GM12878 (cell line): ENCODE results near the gene C19orf33. TPM values are rescaled to one million over a fixed set of nuclear protein-coding genes. Genes with fewer than 3 reads are reported as not detected.

Experiments
- ATAC-seq: fragments of 200-7000 bp; cut with Tn5 transposase; 3 replicates; pipeline ENCODE4 v1.9.1; 2020; ENCODE audit warnings: mild to moderate bottlenecking, moderate library complexity
- BruUV-seq: library from RNA; stranded (reverse); fragments of 400-500 nt; replicated peaks from 2 replicates; lab custom pipeline; 2021; lab: Mats Ljungman, UMichigan
- CTCF ChIA-PET: fragments of 300-600 bp; sonication (Branson Sonifier 250); formaldehyde crosslinking; extraction: SDS; loops from one replicate; lab custom pipeline; 2021; ENCODE audit warnings: inconsistent platforms; lab: Yijun Ruan, JAX
- POLR2A ChIA-PET: fragments of 350-600 bp; formaldehyde crosslinking; extraction: SDS; loops from one replicate; lab custom pipeline; 2021; ENCODE audit warnings: inconsistent platforms; lab: Charles Lee
- RAD21 ChIA-PET: fragments of 300-600 bp; sonication (Branson Sonifier 250); formaldehyde crosslinking; loops from one replicate; lab custom pipeline; 2023; ENCODE audit warnings: antibody characterized with exemption; ENCODE audit not compliant: unreplicated experiment; lab: Charles Lee
- SMC1A ChIA-PET: fragments of 300-600 bp; sonication (Branson Sonifier 250); formaldehyde crosslinking; loops from one replicate; lab custom pipeline; 2023; ENCODE audit not compliant: unreplicated experiment, uncharacterized antibody; lab: Charles Lee
- DNase-seq: peaks from one replicate; pipeline ENCODE4 v3.0.0-alpha.2; 2011; ENCODE audit warnings: low read depth, low spot score
- FAIRE-seq: peaks from 3 replicates; lab custom pipeline; 2011; peaks lifted over from hg19 to GRCh38; lab: Jason Lieb, UNC
- H2AFZ ChIP-seq: 2 replicates; pipeline ENCODE4 v1.6.0; 2011; ENCODE audit warnings: low read depth, low read length, control low read depth; ENCODE audit not compliant: control insufficient read depth
- H3K27ac ChIP-seq: 2 replicates; pipeline ENCODE4 v1.5.1; 2011; ENCODE audit warnings: control low read depth; ENCODE audit not compliant: control insufficient read depth, insufficient read depth
- H3K27me3 ChIP-seq, 2 experiments: replicated peaks in 1 of 2; 2 replicates each; pipeline versions ENCODE4 v1.6.0 to v1.6.1; 2011; ENCODE audit warnings: low read length in 1 of 2; ENCODE audit not compliant: control insufficient read depth in 2 of 2, insufficient read depth in 2 of 2
- H3K36me3 ChIP-seq, 2 experiments: 2 replicates each; pipeline ENCODE4 v1.5.1; 2011; ENCODE audit warnings: low read length in 1 of 2; ENCODE audit not compliant: control insufficient read depth in 2 of 2, insufficient read depth in 2 of 2
- H3K4me1 ChIP-seq: 2 replicates; pipeline ENCODE4 v1.6.1; 2011; ENCODE audit warnings: mild to moderate bottlenecking, low read length, moderate library complexity, mixed read lengths; ENCODE audit not compliant: control insufficient read depth, insufficient read depth
- H3K4me2 ChIP-seq: 2 replicates; pipeline ENCODE4 v1.6.0; 2011; ENCODE audit warnings: control low read depth; ENCODE audit not compliant: control insufficient read depth, insufficient read depth
- H3K4me3 ChIP-seq: fragments of 200-600 bp; sonication (generic); 2 replicates; pipeline ENCODE4 v1.5.1; 2016
- H3K79me2 ChIP-seq: 2 replicates; pipeline ENCODE4 v1.6.0; 2011; ENCODE audit warnings: low read length; ENCODE audit not compliant: control insufficient read depth, insufficient read depth
- H3K9ac ChIP-seq: 2 replicates; pipeline ENCODE4 v1.8.0; 2011; ENCODE audit warnings: low read length, control low read depth, mixed read lengths; ENCODE audit not compliant: control insufficient read depth, insufficient read depth
- H3K9me3 ChIP-seq: replicated peaks from 3 replicates; pipeline ENCODE4 v1.5.1; 2011; ENCODE audit warnings: mild to moderate bottlenecking, low read length; ENCODE audit not compliant: control insufficient read depth, insufficient read depth
- H4K20me1 ChIP-seq: 2 replicates; pipeline ENCODE4 v1.6.0; 2011; ENCODE audit not compliant: control insufficient read depth, insufficient read depth
- BCL11A ChIP-seq: IDR thresholded peaks from 2 replicates; pipeline ENCODE4 v1.6.1; 2011; ENCODE audit warnings: low read depth, low read length
- CEBPZ ChIP-seq: fragments of 150-350 bp; IDR thresholded peaks from 2 replicates; pipeline ENCODE4 v1.6.1; 2016; ENCODE audit warnings: low read depth, low read length
- DPF2 ChIP-seq: fragments of 450-650 bp; IDR thresholded peaks from 2 replicates; pipeline ENCODE4 v1.6.1; 2017; ENCODE audit warnings: mild to moderate bottlenecking
- E2F4 ChIP-seq: IDR thresholded peaks from 2 replicates; pipeline ENCODE4 v1.6.1; 2012; ENCODE audit warnings: low read depth, low read length, improper control_type of control experiment
- EED ChIP-seq: sonication (generic); IDR thresholded peaks from 2 replicates; pipeline ENCODE4 v1.6.1; 2016; ENCODE audit warnings: antibody characterized with exemption, low read depth
- EGR1 ChIP-seq, 2 experiments: IDR thresholded peaks; 1 replicate in 1 of 2; 2 replicates in 1 of 2; pipeline ENCODE4 v1.6.1; 2011 to 2012; ENCODE audit warnings: low read depth in 2 of 2, low read length in 2 of 2, borderline replicate concordance in 1 of 2, mild to moderate bottlenecking in 1 of 2, moderate library complexity in 1 of 2
- ELK1 ChIP-seq: IDR thresholded peaks from 2 replicates; pipeline ENCODE4 v1.6.1; 2012; ENCODE audit warnings: low read depth, low read length, improper control_type of control experiment
- FOXM1 ChIP-seq: IDR thresholded peaks from 2 replicates; pipeline ENCODE4 v1.6.1; 2012; ENCODE audit warnings: low read depth, mild to moderate bottlenecking, inconsistent platforms, low read length, moderate library complexity
- LARP7 ChIP-seq: fragments of 450-650 bp; IDR thresholded peaks from 2 replicates; pipeline ENCODE4 v1.6.1; 2017; ENCODE audit warnings: mild to moderate bottlenecking
- MEF2B ChIP-seq: fragments of 450-650 bp; IDR thresholded peaks from 2 replicates; pipeline ENCODE4 v1.6.1; 2018; ENCODE audit warnings: mild to moderate bottlenecking, moderate library complexity; ENCODE audit not compliant: partially characterized antibody, poor library complexity, severe bottlenecking
- MYB ChIP-seq: fragments of 150-350 bp; IDR thresholded peaks from 2 replicates; pipeline ENCODE4 v1.6.1; 2014; ENCODE audit warnings: mild to moderate bottlenecking, low read depth, low read length, borderline replicate concordance
- NBN ChIP-seq: fragments of 450-650 bp; IDR thresholded peaks from 2 replicates; pipeline ENCODE4 v1.6.1; 2016
- NFYB ChIP-seq: IDR thresholded peaks from 2 replicates; pipeline ENCODE4 v1.6.1; 2011; ENCODE audit warnings: low read depth, mild to moderate bottlenecking, low read length, improper control_type of control experiment, moderate library complexity; ENCODE audit not compliant: insufficient read depth
- POLR2A ChIP-seq: IDR thresholded peaks from 2 replicates; pipeline ENCODE4 v1.6.1; 2011; ENCODE audit warnings: low read depth, mild to moderate bottlenecking, low read length
- STAT1 ChIP-seq: fragments of 450-650 bp; conservative IDR thresholded peaks from 2 replicates; pipeline ENCODE4 v1.6.1; 2014; ENCODE audit warnings: antibody characterized with exemption, mild to moderate bottlenecking
- TBL1XR1 ChIP-seq: IDR thresholded peaks from 2 replicates; pipeline ENCODE4 v1.6.1; 2012; ENCODE audit warnings: low read depth, low read length, improper control_type of control experiment
- TCF12 ChIP-seq: IDR thresholded peaks from 2 replicates; pipeline ENCODE4 v1.6.1; 2011; ENCODE audit warnings: low read depth, mild to moderate bottlenecking, low read length
- TCF3 ChIP-seq: IDR thresholded peaks from 2 replicates; pipeline ENCODE4 v1.6.1; 2012; ENCODE audit warnings: low read depth, mild to moderate bottlenecking, low read length, borderline replicate concordance; ENCODE audit not compliant: insufficient read depth
- ZNF217 ChIP-seq: fragments of 450-650 bp; IDR thresholded peaks from 2 replicates; pipeline ENCODE4 v1.6.1; 2017; ENCODE audit warnings: antibody characterized with exemption, mild to moderate bottlenecking
- WGBS: methylation state at CpG from one replicate; pipeline ENCODE4 v1.1.6; 2016; ENCODE audit warnings: low lambda C conversion rate; ENCODE audit not compliant: insufficient replicate concordance, insufficient coverage; ENCODE audit errors: missing lambda C conversion rate; 5-methylcytosine and 5-hydroxymethylcytosine counted together
- in situ Hi-C: fragments of 300-500 bp; cut with MboI; formaldehyde crosslinking; loops from 9 replicates; pipeline ENCODE4 v1.14.3; 2018; ENCODE audit warnings: mixed read lengths
- intact Hi-C: fragments of 100-400 bp; cut with micrococcal nuclease; formaldehyde crosslinking; loops from one replicate; pipeline ENCODE4 v1.14.2; 2022; ENCODE audit not compliant: unreplicated experiment
- polyA plus RNA-seq, 11 experiments: library from polyadenylated mRNA; depleted of rRNA in 4 of 11; unstranded in 6 of 11; stranded (reverse) in 5 of 11; fragments of >200 nt; fragmentation: Nextera tagmentation in 4 of 11; fragmentation: Illumina TruSeq in 1 of 11; extraction: Ambion mirVana in 4 of 11; extraction: Trizol in 1 of 11; gene quantifications; 1 replicate in 1 of 11; 2 replicates in 10 of 11; pipeline versions ENCODE4 v1.2.1 to v1.2.3, GENCODE V29; 2011 to 2016; ENCODE audit warnings: inconsistent platforms in 2 of 11, missing spikeins in 2 of 11, low read depth in 1 of 11
- total RNA-seq, 4 experiments: library from RNA; depleted of rRNA in 3 of 4; stranded (reverse); fragments of >200 nt in 3 of 4; fragmentation: Illumina TruSeq in 1 of 4; extraction: Trizol in 1 of 4; gene quantifications; 2 replicates each; pipeline versions ENCODE4 v1.2.1 to v1.2.3, GENCODE V29; 2013 to 2021

C19orf33 gene
- total and polyA plus RNA-seq, 10 of the 15 experiments (the other 5 are each of a cell fraction or from before 2014, with no cell fraction given) = 0.28 to 0.45 TPM; not detected in 8

GRCh38 chr19:38307076-38307475 is 3.0 kb downstream of the C19orf33 start:
- H3K27me3 ChIP-seq = no peaks in the 10 kb centered on the region
- no peaks in the 10 kb centered on the region for H3K79me2 ChIP-seq
- H3K36me3 ChIP-seq = peaks cover 0 to 11% of the 10 kb centered on the region in 2 experiments; a peak in 3 of 4 replicates
- intact Hi-C loops = no loop called here
- H3K4me2 ChIP-seq = no peak overlapping the region
- ChIA-PET CTCF (no interaction called here), SMC1A (no interaction called here), RAD21 (no interaction called here), POLR2A (no interaction called here)
- H2AFZ ChIP-seq = no peak overlapping the region
- BruUV-seq = no TSS peak
- no peaks in the 10 kb centered on the region for H3K4me1 ChIP-seq
- 92% methylated on average over 4 of the region's 4 CpGs for WGBS
- FAIRE-seq (no peak), DNase-seq (no peak), ATAC-seq (no peak)
- no peak overlapping the region for H3K9ac ChIP-seq
- H3K27ac ChIP-seq = no peak overlapping the region
- H4K20me1 ChIP-seq = no peaks in the 10 kb centered on the region
- in situ Hi-C loops = no loop called here
- no peak overlapping the region for H3K4me3 ChIP-seq
- TF ChIP-seq TBL1XR1 (no peak), E2F4 (no peak), CEBPZ (no peak), DPF2 (no peak), BCL11A (no peak), EGR1 (IDR thresholded peaks at IDR 0.05; ENCODE audit: borderline replicate concordance in 1 of 2, low read depth in 2 of 2, low read length in 2 of 2) (no peak), TCF12 (no peak), NBN (no peak), ZNF217 (no peak), STAT1 (no peak), POLR2A (no peak), MYB (no peak), LARP7 (no peak), MEF2B (no peak), TCF3 (no peak), FOXM1 (no peak), NFYB (no peak), ELK1 (no peak), EED (no peak)
- no peaks in the 10 kb centered on the region for H3K9me3 ChIP-seq
